HT1080 (cell line): Measurements from ENCODE around the gene LAMP5. TPM values are rescaled to one million over a fixed set of nuclear protein-coding genes. Genes with fewer than 3 reads are reported as not detected.
A peak's percentile ranks its signal among the peaks of the same experiment; 100 is the strongest.

Source experiments
- DNase-seq: peaks from one replicate; pipeline ENCODE4 v3.0.0-alpha.2; 2015; ENCODE audit warnings: low read depth
- total RNA-seq: library from RNA; depleted of rRNA; stranded (reverse); fragments of >200 nt; shearing (Covaris generic); gene quantifications from 2 replicates; pipeline ENCODE4 v1.2.3, GENCODE V29; 2014

Gene LAMP5
- total RNA-seq, 1 experiment from 2014 or later = not detected

GRCh38 chr20:9499126-9499899, 15.1 kb upstream of the LAMP5 start:
- no peak for DNase-seq

DNA sequence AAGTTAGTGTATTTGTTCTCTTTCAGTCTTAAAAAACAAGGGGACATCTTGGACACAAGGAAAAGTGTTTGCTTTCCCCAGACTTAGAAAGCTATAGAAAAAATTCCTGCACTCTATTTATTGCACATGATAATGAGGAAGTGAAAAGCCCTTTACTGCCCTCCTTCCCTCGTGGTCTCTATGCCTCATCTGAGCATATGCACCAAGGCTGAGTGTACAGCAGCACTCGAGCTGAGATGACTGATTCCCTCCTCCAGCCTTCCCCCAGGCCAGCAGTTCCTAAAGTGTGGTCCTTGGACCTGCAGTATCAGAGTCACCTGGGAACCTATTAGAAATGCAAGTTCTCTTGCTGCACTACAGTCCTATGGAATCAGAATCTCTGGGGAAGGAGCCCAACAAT, 14.3 kb upstream of the LAMP5 start:
- peak; percentile 6 for DNase-seq

- DNase-seq = no peak
Observed at GRCh38 chr20:9501473-9501872, 12.9 kb upstream of the LAMP5 start.

- DNase-seq = peak; percentile 59
Observed at GRCh38 chr20:9503526-9504245, 10.7 kb upstream of the LAMP5 start.

GRCh38 chr20:9506280-9506821, 8.0 kb upstream of the LAMP5 start:
- DNase-seq = no peak

DNA sequence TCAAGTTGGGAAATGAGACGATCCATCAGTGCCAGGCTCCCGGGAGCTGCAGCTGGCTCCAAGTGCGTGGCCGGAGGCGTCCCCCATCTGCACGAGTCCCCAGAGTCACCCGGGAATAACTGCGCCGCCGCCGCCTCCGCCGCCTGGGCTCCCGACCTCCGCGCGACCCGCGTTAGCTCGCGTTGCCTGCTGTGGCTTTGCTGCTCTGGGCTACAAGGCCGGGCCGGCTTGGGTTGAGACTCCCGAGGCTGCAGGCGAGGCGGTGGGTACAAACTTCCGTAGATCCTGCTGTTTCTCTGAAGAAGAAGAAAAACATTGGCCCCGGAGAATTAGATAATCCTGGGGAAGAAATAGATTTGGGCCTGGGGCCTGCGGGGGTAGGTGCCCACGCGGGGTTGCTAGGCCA, 7.4 kb upstream of the LAMP5 start:
- no peak for DNase-seq

DNA sequence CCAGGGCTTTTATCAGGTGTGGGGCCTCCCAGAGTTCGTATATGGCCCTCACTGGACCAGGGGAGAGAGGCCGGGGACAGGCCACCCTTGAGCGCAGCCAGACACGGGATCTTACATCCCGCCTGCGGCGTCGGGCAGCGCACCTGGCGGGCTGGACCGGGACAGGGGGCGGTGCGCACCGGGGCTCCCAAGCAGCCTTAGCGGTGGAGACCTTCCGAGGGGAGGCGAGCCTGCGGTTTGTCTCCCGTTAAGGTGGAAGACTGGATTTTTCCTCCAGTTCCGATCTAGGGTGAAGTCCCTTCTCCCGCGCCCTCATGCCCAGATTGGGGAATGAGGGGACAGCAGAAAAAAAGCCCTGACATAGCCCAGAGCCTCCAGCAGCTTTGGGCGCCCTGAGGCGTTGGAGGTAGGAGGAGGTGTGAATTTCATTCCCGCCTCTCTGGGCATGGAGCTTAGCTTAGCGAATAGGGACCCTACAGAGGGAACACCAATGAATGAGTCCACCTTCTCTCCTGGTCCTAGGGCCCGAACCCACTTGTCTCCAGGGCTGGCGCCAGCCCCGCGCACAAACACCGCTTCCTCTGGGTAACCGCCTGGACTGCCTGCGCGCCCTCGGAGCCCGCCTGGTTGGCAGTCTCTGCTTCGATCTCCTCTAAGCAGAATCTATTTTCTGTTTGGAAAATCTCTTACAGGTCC, 6.7 kb upstream of the LAMP5 start:
- DNase-seq = no peak

GRCh38 chr20:9508240-9508661, 6.1 kb upstream of the LAMP5 start:
- no peak for DNase-seq

- DNase-seq = no peak
Observed at GRCh38 chr20:9508696-9509178, 5.7 kb upstream of the LAMP5 start.

DNA sequence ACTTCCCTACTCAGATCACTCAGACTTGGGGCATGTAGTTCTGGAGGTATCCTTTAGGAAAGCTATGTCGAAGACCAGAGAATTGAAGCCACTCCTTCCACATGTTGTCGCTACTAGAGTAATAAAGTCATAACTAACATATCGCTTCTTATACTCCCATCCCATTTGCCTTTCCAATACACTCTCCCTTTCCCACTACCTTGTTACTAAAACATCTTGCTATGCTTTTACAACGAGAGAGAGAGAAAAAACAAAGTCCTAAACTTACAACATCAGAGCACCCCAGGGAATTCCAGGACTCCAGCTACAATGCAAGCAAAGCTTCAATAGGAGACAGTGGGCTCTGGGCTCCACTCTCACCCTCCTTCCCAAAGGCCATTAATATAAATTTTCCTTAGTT, 5.1 kb upstream of the LAMP5 start:
- no peak for DNase-seq

DNA sequence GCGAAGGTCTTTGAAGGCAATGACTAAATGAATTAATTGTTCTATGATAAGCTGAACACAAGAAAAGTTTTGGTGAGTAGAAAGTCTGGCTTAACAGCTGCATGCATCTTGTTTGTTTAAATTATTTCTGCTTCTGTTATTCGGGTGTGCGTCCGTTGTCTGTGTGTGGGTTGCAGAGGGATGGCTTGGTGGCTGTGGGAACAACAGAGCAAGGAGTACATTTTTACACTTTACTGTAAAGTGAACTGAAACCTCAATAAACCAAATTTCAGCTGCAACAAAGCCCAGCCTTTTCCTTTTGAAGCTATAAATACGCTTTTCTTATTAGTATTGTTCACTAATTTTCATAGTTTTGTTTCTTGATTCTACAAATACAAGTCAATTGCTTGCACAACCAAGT, 3.5 kb upstream of the LAMP5 start:
- no peak for DNase-seq

DNA sequence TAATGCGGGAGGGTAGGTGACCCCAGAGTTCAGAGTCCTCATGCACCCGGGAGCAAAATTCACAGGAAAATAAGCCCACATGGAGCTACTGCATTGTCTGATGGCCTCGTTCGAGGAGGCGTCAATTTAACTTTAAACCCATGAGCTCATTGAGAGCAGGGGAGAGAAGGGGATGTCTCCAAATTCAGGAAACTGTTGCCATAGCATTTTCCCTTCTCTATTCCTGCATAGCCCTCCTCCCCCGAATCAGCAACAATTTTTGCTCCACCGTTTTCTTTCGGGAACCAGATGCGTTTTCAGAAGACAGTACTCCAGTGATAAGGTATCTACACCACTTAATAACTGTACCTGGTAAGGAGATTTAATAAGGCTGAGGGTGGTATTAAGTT, 324 bp upstream of the LAMP5 start:
- DNase-seq = no peak

DNA sequence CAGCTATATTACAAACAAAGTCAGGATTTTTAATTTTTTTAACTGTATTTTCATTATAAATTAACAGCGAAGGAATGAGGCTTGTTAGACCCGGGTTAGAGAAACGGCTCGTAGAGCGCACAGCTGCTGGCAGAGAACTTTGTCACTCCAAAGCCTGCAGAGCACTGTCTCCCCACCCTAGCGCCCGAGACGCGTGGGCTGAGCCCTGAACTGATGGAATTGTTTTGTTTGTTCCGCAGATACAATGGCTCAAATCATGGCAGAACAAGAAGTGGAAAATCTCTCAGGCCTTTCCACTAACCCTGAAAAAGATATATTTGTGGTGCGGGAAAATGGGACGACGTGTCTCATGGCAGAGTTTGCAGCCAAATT, 810 bp downstream of the LAMP5 start:
- DNase-seq = no peak

GRCh38 chr20:9515741-9516233, 1.4 kb downstream of the LAMP5 start:
- DNase-seq = no peak

GRCh38 chr20:9516234-9516871, 2.0 kb downstream of the LAMP5 start:
- no peak for DNase-seq

DNA sequence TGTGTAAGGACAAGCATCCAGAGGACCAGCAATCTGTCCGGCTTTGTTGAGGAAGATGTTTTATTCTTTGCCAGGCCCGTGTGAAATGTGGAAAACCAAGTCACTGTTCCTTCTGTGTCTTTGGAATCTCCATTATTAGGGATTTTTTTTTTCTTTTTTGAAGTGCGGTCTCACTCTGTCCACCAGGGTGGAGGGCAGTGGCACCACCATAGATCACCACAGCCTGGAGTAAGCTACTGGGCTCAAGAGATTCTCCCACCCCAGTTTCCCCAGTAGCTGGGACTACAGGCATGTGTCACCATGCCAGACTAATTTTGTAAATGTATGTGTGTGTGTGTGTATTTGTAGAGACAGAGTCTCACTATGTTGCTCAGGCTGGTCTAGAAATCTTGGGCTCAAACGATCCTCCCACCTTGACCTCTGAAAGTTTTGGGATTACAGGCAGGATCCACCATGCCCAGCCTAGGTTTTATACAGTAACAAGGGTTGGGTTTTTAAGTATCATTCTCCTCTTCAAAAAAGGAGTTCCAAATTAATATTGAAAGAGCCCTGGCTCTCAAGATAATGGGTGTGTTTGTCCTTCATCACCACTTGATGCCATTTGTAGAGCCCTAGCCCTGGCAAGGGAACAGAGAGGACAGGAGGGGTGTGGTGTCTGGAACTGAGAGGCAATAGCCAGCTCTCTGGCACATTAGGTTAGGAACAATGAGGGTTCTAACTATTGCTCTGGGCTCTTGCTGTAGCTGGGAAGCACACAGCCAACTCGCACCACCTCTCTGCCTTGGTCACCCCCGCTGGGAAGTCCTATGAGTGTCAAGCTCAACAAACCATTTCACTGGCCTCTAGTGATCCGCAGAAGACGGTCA, 3.1 kb downstream of the LAMP5 start:
- DNase-seq = no peak

GRCh38 chr20:9518576-9519175, 4.3 kb downstream of the LAMP5 start:
- DNase-seq = no peak

- no peak for DNase-seq
Observed at GRCh38 chr20:9520086-9520485, 5.7 kb downstream of the LAMP5 start.

DNA sequence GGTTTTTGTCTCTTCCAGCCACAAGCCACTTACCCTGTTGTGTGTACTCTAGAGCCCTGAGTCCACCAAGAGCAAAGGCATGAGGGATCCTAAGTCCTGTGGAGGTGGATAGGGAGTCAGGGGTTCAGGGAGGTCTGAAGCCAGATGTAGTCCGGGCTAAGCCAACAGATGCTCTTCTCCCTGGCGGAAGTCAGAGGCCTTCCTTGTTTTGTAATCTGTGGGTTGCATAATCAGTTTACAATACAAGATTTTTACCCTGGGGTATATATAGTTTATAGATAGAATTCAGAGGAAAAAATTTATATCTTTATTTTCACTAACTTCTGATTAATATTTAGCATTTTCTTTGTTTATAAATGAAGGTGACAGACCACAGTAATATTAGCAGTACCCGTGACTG, 9.2 kb downstream of the LAMP5 start:
- DNase-seq = no peak

GRCh38 chr20:9531581-9531980, 17.2 kb downstream of the LAMP5 start:
- DNase-seq = no peak
